ENCODE results near the gene NSD2.
A peak's percentile ranks its signal among the peaks of the same experiment; 100 is the strongest.
"Not testable (repeated sequence)": the region's sequence is repeated elsewhere in the genome, so short reads cannot be mapped to it uniquely, and the experiment has no call there.

Gene NSD2

GRCh38 chr4:1842339-1842895 lies 28.8 kb upstream of the NSD2 start:
- DNase-seq: no peak

- no peak for DNase-seq
These were observed 28.2 kb upstream of the NSD2 start for GRCh38 chr4:1842993-1843448.

- DNase-seq: no peak
These were observed 27.3 kb upstream of the NSD2 start for GRCh38 chr4:1843852-1844251.

GRCh38 chr4:1844618-1845017 lies 26.6 kb upstream of the NSD2 start:
- not testable (repeated sequence) for DNase-seq

- DNase-seq: no peak
These were observed 24.6 kb upstream of the NSD2 start for GRCh38 chr4:1846580-1846979.

GRCh38 chr4:1850276-1850675 lies 20.9 kb upstream of the NSD2 start:
- DNase-seq: no peak

- no peak for DNase-seq
These were observed 20.0 kb upstream of the NSD2 start for GRCh38 chr4:1851160-1851559.

GRCh38 chr4:1851575-1852410 lies 19.4 kb upstream of the NSD2 start:
- no peak for DNase-seq

GRCh38 chr4:1852904-1853623 lies 18.1 kb upstream of the NSD2 start:
- DNase-seq: no peak

- no peak for DNase-seq
These were observed 16.4 kb upstream of the NSD2 start for GRCh38 chr4:1854752-1855151.

- peak; percentile 28 for DNase-seq
These were observed 15.7 kb upstream of the NSD2 start for GRCh38 chr4:1855333-1856070.

GRCh38 chr4:1856071-1856942 lies 14.9 kb upstream of the NSD2 start, which contains the start of gene LETM1:
TSS of gene LETM1 (minus strand) at chr4:1856156. CDS start at chr4:1855950, 206 bp downstream.
- DNase-seq: peak; percentile 90

- no peak for DNase-seq
These were observed 14.1 kb upstream of the NSD2 start for GRCh38 chr4:1856943-1857699.

GRCh38 chr4:1857931-1858330 lies 13.3 kb upstream of the NSD2 start:
- DNase-seq: no peak

GRCh38 chr4:1859389-1859753 lies 11.8 kb upstream of the NSD2 start:
- no peak for DNase-seq

GRCh38 chr4:1862055-1862911 lies 8.9 kb upstream of the NSD2 start:
- DNase-seq: no peak

GRCh38 chr4:1862961-1863296 lies 8.3 kb upstream of the NSD2 start:
- DNase-seq: no peak

- no peak for DNase-seq
These were observed 7.7 kb upstream of the NSD2 start for GRCh38 chr4:1863297-1864033.
